Naive thymus-derived CD4-positive, alpha-beta T cell (primary cell): ENCODE measurements around the gene DPP6. TPM values are rescaled to one million over a fixed set of nuclear protein-coding genes. Genes with fewer than 3 reads are reported as not detected.

Experiments used
- ATAC-seq: fragments of 150-1000 bp; cut with Tn5 transposase; 2 replicates; pipeline ENCODE4 v1.10.0; 2021; ENCODE audit warnings: mild to moderate bottlenecking, moderate library complexity
- CTCF ChIA-PET: fragments of 350-600 bp; sonication (Branson Sonifier 250); formaldehyde crosslinking; loops from one replicate; lab custom pipeline; 2021; ENCODE audit warnings: antibody characterized with exemption; lab: Charles Lee
- POLR2A ChIA-PET: fragments of 350-600 bp; sonication (Branson Sonifier 250); formaldehyde crosslinking; loops from one replicate; lab custom pipeline; 2021; ENCODE audit warnings: antibody characterized with exemption, inconsistent platforms; lab: Charles Lee
- DNase-seq, 9 donors: peaks; one replicate each; pipeline versions ENCODE4 v3.0.0 to v3.0.0-alpha.2; 2020 to 2022; ENCODE audit warnings: mixed read lengths in 1 of 9
- H3K27ac ChIP-seq: one replicate; pipeline ENCODE4 v1.7.0; 2013; ENCODE audit warnings: mild to moderate bottlenecking, low read depth, low read length, moderate library complexity
- H3K27me3 ChIP-seq, 2 donors: one replicate each; pipeline ENCODE4 v1.7.0; 2013; ENCODE audit warnings: low read length in 2 of 2, mild to moderate bottlenecking in 2 of 2, moderate library complexity in 2 of 2; ENCODE audit not compliant: control insufficient read depth in 2 of 2, insufficient read depth in 2 of 2
- H3K36me3 ChIP-seq, 3 experiments: 1 replicate in 2 of 3; 2 replicates in 1 of 3; pipeline ENCODE4 v1.7.0; 2013; ENCODE audit warnings: low read length in 3 of 3, mild to moderate bottlenecking in 3 of 3, moderate library complexity in 1 of 3; ENCODE audit not compliant: insufficient read depth in 3 of 3, control insufficient read depth in 2 of 3
- H3K4me1 ChIP-seq, 2 donors: one replicate each; pipeline ENCODE4 v1.7.0; 2013; ENCODE audit warnings: low read length in 2 of 2, mild to moderate bottlenecking in 2 of 2, moderate library complexity in 1 of 2; ENCODE audit not compliant: control insufficient read depth in 2 of 2, insufficient read depth in 2 of 2
- H3K4me3 ChIP-seq: 2 replicates; pipeline ENCODE4 v1.7.0; 2013; ENCODE audit warnings: mild to moderate bottlenecking, low read length
- H3K9me3 ChIP-seq, 3 experiments: 1 replicate in 2 of 3; 2 replicates in 1 of 3; pipeline ENCODE4 v1.7.0; 2013; ENCODE audit warnings: low read length in 3 of 3; ENCODE audit not compliant: control insufficient read depth in 2 of 3
- H3K27ac Mint-ChIP-seq, 9 donors: one replicate each; pipeline ENCODE4 v1.8.0; 2020 to 2022; ENCODE audit warnings: mixed read lengths in 9 of 9, mild to moderate bottlenecking in 8 of 9, moderate library complexity in 5 of 9, inconsistent platforms in 2 of 9
- H3K27me3 Mint-ChIP-seq, 5 donors: one replicate each; pipeline ENCODE4 v1.8.0; 2021 to 2022; ENCODE audit warnings: mixed read lengths in 5 of 5, mild to moderate bottlenecking in 1 of 5
- H3K36me3 Mint-ChIP-seq, 5 donors: one replicate each; pipeline ENCODE4 v1.8.0; 2020 to 2022; ENCODE audit warnings: mixed read lengths in 5 of 5, mild to moderate bottlenecking in 3 of 5, inconsistent platforms in 1 of 5
- H3K4me1 Mint-ChIP-seq, 7 donors: one replicate each; pipeline ENCODE4 v1.8.0; 2020 to 2022; ENCODE audit warnings: mixed read lengths in 7 of 7, mild to moderate bottlenecking in 3 of 7, inconsistent platforms in 1 of 7
- H3K4me3 Mint-ChIP-seq, 10 donors: one replicate each; pipeline ENCODE4 v1.8.0; 2020 to 2022; ENCODE audit warnings: mild to moderate bottlenecking in 10 of 10, mixed read lengths in 10 of 10, moderate library complexity in 6 of 10, inconsistent platforms in 2 of 10
- H3K9me3 Mint-ChIP-seq, 11 donors: one replicate each; pipeline ENCODE4 v1.8.0; 2020 to 2022; ENCODE audit warnings: mixed read lengths in 11 of 11, mild to moderate bottlenecking in 4 of 11, inconsistent platforms in 1 of 11, moderate library complexity in 1 of 11
- intact Hi-C, 2 donors: fragments of 100-400 bp; cut with micrococcal nuclease; formaldehyde crosslinking; loops; one replicate each; pipeline ENCODE4 v1.15.1; 2023
- polyA plus RNA-seq, 2 donors: library from polyadenylated mRNA; unstranded; fragments of 300-500 nt; fragmentation: Illumina TruSeq; gene quantifications; one replicate each; pipeline ENCODE4 v1.2.3, GENCODE V29; 2021
- total RNA-seq, 6 experiments: library from RNA in 5 of 6; stranded (reverse) in 5 of 6; gene quantifications; 1 replicate in 5 of 6; 2 replicates in 1 of 6; pipeline ENCODE4 v1.2.3 and lab custom pipeline; 2021 to 2026

Gene DPP6
- total and polyA plus RNA-seq, 7 experiments from 2014 or later = not detected

DNA sequence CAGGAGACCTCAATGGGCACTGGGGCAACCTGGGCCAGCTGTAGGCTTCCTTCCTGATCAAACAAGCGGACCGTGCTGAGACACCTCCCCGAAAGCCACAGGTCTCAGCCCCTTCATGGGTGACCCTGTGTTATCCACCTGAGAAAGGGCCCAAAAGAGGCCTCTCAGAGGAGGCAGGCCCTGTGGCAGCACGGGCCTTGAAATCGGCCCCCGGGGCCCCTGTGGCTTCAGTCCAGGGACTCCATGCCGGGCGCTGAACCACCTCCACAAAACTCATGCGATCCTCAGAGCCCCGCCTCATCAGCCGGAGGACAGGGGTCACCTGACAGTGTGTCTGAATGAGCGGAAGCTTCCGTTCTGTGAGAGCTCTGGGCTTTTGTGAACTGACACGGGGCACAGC lies 643.6 kb downstream of the DPP6 start:
- intact Hi-C loops = no loop called here
- peaks cover 0 to 8% (median 0%) of the 10 kb centered on the region in 11 donors for H3K9me3 Mint-ChIP-seq
- DNase-seq = no peak
- peaks cover 0 to 14% (median 4%) of the 10 kb centered on the region in 5 donors for H3K27me3 Mint-ChIP-seq
- H3K36me3 Mint-ChIP-seq = no peaks in the 10 kb centered on the region
- Histone ChIP-seq H3K4me3 (no peak overlapping the region), H3K9me3 (no peaks in the 10 kb centered on the region), H3K36me3 (no peaks in the 10 kb centered on the region), H3K27ac (no peak overlapping the region), H3K4me1 (no peaks in the 10 kb centered on the region), H3K27me3 (no peaks in the 10 kb centered on the region)
- POLR2A ChIA-PET = no interaction called here
- H3K4me1 Mint-ChIP-seq = no peaks in the 10 kb centered on the region
- CTCF ChIA-PET = no interaction called here
- no peak for ATAC-seq
- H3K4me3 Mint-ChIP-seq = no peak overlapping the region
- no peak overlapping the region for H3K27ac Mint-ChIP-seq

DNA sequence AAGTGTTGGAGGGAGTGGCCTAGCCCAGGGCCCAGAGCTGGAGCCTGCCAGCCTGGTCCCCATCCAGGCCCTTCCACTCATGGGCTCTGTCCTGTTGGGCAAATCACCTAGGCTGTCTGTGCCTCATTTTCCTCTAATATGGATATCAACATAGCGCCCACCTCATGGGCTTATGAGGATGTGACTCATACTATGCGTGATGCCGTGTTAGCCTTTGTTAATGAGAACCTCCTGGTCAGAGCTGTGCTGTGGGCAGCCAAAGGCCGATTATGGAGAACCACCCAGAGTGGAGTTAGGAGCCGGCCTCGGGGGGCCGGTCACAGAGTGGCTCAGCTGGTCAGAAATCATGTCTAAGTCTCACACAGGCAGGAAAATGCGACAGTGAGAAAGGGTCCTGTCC lies 644.4 kb downstream of the DPP6 start:
- Mint-ChIP-seq H3K4me1 (no peaks in the 10 kb centered on the region), H3K27ac (no peak overlapping the region), H3K36me3 (no peaks in the 10 kb centered on the region), H3K9me3 (peaks cover 0 to 9% (median 2%) of the 10 kb centered on the region in 11 donors), H3K27me3 (peaks cover 0 to 16% (median 4%) of the 10 kb centered on the region in 5 donors), H3K4me3 (no peak overlapping the region)
- CTCF ChIA-PET = no interaction called here
- ATAC-seq = no peak
- DNase-seq = no peak
- H3K27ac ChIP-seq = no peak overlapping the region
- no peaks in the 10 kb centered on the region for H3K36me3 ChIP-seq
- H3K4me1 ChIP-seq = no peaks in the 10 kb centered on the region
- no peak overlapping the region for H3K4me3 ChIP-seq
- POLR2A ChIA-PET = no interaction called here
- H3K27me3 ChIP-seq = no peaks in the 10 kb centered on the region
- intact Hi-C loops = no loop called here
- no peaks in the 10 kb centered on the region for H3K9me3 ChIP-seq

DNA sequence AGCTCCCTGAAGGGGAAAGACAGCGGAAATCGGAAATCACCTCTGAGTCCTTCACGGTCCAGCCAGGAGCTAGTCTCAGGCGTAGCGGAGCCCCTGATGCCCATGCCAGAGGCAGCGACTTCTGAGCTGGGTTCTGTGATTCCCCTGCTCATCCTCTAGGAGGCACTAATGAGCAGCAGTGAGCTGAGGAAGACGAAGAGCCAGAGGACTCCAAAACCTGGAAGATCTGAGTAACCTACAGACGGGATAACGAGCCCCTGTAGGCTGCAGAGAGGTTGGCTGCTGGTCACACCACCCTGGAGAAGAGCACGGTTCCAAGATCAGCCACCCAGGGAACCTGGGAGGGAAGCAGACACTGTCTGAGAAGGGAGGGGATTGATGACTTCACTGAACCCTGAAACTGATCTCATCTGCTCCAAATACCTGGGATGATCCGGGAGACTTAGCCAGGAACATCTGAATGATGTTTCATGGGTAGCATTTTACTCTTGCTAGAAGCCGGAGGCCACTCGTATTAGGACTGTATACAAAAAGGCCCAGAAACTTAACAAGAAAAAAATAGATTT lies 646.6 kb downstream of the DPP6 start:
- H3K9me3 ChIP-seq = no peaks in the 10 kb centered on the region
- no peaks in the 10 kb centered on the region for H3K4me1 ChIP-seq
- no peak overlapping the region for H3K4me3 ChIP-seq
- H3K27ac ChIP-seq = no peak overlapping the region
- ChIA-PET CTCF (no interaction called here), POLR2A (no interaction called here)
- intact Hi-C loops = no loop called here
- H3K27ac Mint-ChIP-seq = no peak overlapping the region
- peaks cover 0 to 19% (median 7%) of the 10 kb centered on the region in 11 donors for H3K9me3 Mint-ChIP-seq
- H3K27me3 Mint-ChIP-seq = peaks cover 0 to 16% (median 4%) of the 10 kb centered on the region in 5 donors
- no peaks in the 10 kb centered on the region for H3K4me1 Mint-ChIP-seq
- DNase-seq = no peak
- no peaks in the 10 kb centered on the region for H3K36me3 Mint-ChIP-seq
- no peak for ATAC-seq
- no peak overlapping the region for H3K4me3 Mint-ChIP-seq
- H3K27me3 ChIP-seq = no peaks in the 10 kb centered on the region
- H3K36me3 ChIP-seq = no peaks in the 10 kb centered on the region

DNA sequence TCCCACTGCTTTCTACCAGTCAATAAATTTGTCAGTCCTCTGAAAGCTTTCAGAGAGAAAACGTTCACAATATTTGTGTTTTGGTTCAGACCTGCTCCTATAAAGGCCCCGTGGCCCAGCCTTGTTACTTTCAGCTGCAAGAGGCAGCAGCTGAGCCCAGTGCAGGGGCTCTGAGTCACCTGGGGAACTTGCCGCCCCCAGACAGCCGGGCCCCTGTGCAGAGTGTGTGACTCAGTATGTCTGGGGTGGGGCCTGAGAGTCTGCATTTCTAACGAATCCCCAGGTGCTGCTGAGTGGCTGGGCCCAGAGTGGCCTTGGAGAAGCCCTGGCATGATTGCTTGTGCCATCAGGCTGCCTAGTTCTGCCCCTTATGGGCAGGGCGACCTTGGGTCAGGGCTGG lies 647.2 kb downstream of the DPP6 start:
- intact Hi-C loops = no loop called here
- H3K4me1 ChIP-seq = no peaks in the 10 kb centered on the region
- ChIA-PET POLR2A (no interaction called here), CTCF (no interaction called here)
- no peaks in the 10 kb centered on the region for H3K36me3 ChIP-seq
- DNase-seq (no peak), ATAC-seq (no peak)
- peaks cover 0 to 25% (median 10%) of the 10 kb centered on the region in 11 donors for H3K9me3 Mint-ChIP-seq
- H3K27me3 ChIP-seq = no peaks in the 10 kb centered on the region
- no peaks in the 10 kb centered on the region for H3K36me3 Mint-ChIP-seq
- no peak overlapping the region for H3K4me3 ChIP-seq
- H3K4me3 Mint-ChIP-seq = no peak overlapping the region
- H3K4me1 Mint-ChIP-seq = no peaks in the 10 kb centered on the region
- no peak overlapping the region for H3K27ac ChIP-seq
- no peaks in the 10 kb centered on the region for H3K9me3 ChIP-seq
- H3K27ac Mint-ChIP-seq = no peak overlapping the region
- peaks cover 0 to 16% (median 4%) of the 10 kb centered on the region in 5 donors for H3K27me3 Mint-ChIP-seq

DNA sequence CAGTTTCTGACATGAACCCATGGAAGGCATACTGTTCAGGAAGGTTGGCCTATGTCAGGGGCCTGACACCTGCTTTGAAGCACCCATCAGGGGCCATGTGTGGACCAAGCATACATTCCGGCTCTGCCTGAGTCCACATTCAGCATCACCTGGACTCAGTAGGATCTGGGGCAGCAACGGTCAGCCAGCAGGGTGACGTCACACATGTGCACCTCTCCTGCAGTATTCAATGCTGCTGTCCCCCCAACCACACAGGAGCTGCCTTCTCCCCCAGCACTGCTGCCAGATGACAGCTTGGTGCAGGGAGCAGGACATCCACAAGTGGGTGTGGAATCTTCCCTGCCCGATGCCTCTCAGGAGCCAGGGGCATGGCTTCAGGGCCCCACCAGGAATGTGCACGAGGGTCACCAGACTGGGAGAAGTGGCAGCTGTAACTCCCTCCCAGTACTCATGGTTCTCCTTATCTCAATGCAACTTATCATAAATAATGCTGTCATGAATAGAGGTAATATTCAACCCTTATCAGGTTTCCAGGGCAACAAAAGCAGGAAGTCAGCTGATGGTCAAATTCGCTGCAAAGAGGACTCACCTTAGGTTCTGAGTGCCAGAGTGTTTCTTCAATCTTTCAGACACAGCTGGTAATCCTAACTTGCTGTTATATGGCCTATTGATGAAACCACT lies 657.8 kb downstream of the DPP6 start:
- peaks cover 0 to 8% (median 0%) of the 10 kb centered on the region in 3 experiments for H3K9me3 ChIP-seq
- H3K4me1 ChIP-seq = no peaks in the 10 kb centered on the region
- peaks cover 0 to 6% (median 0%) of the 10 kb centered on the region in 5 donors for H3K27me3 Mint-ChIP-seq
- no peak overlapping the region for H3K27ac Mint-ChIP-seq
- H3K4me1 Mint-ChIP-seq = no peaks in the 10 kb centered on the region
- no peak overlapping the region for H3K4me3 ChIP-seq
- ChIA-PET POLR2A (no interaction called here), CTCF (no interaction called here)
- no peak for ATAC-seq
- DNase-seq = no peak
- no peak overlapping the region for H3K27ac ChIP-seq
- no peaks in the 10 kb centered on the region for H3K36me3 ChIP-seq
- no peaks in the 10 kb centered on the region for H3K36me3 Mint-ChIP-seq
- intact Hi-C loops = no loop called here
- H3K27me3 ChIP-seq = no peaks in the 10 kb centered on the region
- no peak overlapping the region for H3K4me3 Mint-ChIP-seq
- H3K9me3 Mint-ChIP-seq = peaks cover 2 to 24% (median 14%) of the 10 kb centered on the region in 11 donors

DNA sequence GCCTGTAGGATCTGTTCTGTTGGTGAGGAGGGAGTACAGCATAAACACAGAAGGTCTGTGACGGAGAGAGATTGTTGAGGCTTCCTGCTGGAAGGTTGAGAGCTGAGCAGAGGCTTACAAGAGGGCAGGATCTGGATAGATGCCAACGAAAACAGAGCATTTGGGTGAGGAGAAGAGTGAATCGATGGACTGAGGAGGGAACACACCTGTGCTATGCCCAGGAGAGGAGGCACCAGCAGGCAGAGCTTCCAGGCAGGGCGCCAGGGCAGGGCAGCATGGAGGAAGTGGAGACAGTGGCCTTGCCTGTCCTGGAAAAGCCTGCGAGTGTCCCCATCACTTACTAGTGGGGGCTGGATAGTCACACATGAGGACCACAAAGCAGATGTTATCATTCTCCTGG lies 667.8 kb downstream of the DPP6 start:
- no peak for ATAC-seq
- Mint-ChIP-seq H3K4me3 (no peak overlapping the region), H3K36me3 (peaks cover 0 to 4% (median 0%) of the 10 kb centered on the region in 5 donors), H3K27ac (no peak overlapping the region), H3K27me3 (peaks cover 0 to 13% (median 10%) of the 10 kb centered on the region in 5 donors), H3K4me1 (no peaks in the 10 kb centered on the region), H3K9me3 (peaks cover 0 to 19% (median 9%) of the 10 kb centered on the region in 11 donors)
- Histone ChIP-seq H3K4me3 (no peak overlapping the region), H3K9me3 (no peaks in the 10 kb centered on the region), H3K36me3 (no peaks in the 10 kb centered on the region), H3K27me3 (no peaks in the 10 kb centered on the region), H3K27ac (no peak overlapping the region), H3K4me1 (no peaks in the 10 kb centered on the region)
- intact Hi-C loops = no loop called here
- ChIA-PET POLR2A (no interaction called here), CTCF (no interaction called here)
- DNase-seq = no peak

DNA sequence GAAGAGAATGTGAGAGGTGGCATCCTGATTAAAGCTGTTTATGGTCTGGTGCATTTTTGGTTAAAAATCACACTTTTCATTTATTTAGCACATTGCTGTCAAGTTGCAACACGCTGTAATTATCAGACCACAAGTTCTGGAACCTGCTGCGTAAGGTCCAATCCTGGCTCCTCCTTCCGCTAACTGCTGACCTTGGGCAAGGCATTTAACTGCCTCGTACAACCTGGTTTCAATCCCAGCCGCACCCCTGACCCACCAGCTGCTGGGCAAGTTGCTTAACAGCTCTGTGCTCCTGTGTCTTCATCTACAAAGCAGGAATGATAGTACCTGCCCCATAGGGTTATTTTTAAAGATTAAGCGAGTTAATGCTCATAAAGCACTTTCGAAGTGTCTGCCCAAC lies 668.9 kb downstream of the DPP6 start:
- no peaks in the 10 kb centered on the region for H3K27me3 ChIP-seq
- ChIA-PET POLR2A (no interaction called here), CTCF (no interaction called here)
- H3K9me3 ChIP-seq = peaks cover 0 to 5% (median 0%) of the 10 kb centered on the region in 3 experiments
- H3K36me3 ChIP-seq = no peaks in the 10 kb centered on the region
- Mint-ChIP-seq H3K4me1 (no peaks in the 10 kb centered on the region), H3K9me3 (peaks cover 0 to 23% (median 13%) of the 10 kb centered on the region in 11 donors), H3K27me3 (peaks cover 0 to 13% (median 10%) of the 10 kb centered on the region in 5 donors), H3K4me3 (no peak overlapping the region), H3K36me3 (peaks cover 0 to 6% (median 0%) of the 10 kb centered on the region in 5 donors), H3K27ac (no peak overlapping the region)
- H3K4me3 ChIP-seq = no peak overlapping the region
- H3K4me1 ChIP-seq = no peaks in the 10 kb centered on the region
- no peak overlapping the region for H3K27ac ChIP-seq
- intact Hi-C loops = no loop called here
- DNase-seq = no peak
- no peak for ATAC-seq
